Activated effector memory CD4-positive, alpha-beta T cell treated with anti-CD3 and anti-CD28 coated beads, Interleukin-2, amount 50 U/mL, for 16 hours (primary cell): ENCODE measurements around the gene CPA2.

Source experiments
- DNase-seq: peaks from one replicate; pipeline ENCODE4 v3.0.0-alpha.2; 2020

CPA2 gene

DNA sequence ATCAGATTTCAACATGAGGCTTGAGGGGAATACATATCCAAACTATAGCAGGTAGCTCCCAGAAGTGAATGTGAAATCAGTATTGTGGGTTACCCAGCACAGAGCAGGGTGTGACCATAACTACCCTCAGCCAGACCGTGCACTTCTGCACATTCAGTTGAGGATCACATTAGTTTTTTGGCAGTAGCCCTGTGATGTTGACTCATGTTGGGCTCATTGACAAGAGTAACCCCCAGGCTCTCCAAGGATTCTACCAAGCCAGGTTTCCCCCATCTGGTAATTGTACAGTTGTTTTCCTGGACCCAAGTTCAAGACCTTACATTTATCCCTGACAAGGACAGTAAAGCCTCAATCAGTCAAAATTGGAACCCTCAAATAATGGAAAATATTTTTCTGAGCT is 14.6 kb downstream of the CPA2 start:
- DNase-seq, result no peak

- no peak for DNase-seq
These were observed 20.2 kb downstream of the CPA2 start for GRCh38 chr7:130286881-130287280.

DNA sequence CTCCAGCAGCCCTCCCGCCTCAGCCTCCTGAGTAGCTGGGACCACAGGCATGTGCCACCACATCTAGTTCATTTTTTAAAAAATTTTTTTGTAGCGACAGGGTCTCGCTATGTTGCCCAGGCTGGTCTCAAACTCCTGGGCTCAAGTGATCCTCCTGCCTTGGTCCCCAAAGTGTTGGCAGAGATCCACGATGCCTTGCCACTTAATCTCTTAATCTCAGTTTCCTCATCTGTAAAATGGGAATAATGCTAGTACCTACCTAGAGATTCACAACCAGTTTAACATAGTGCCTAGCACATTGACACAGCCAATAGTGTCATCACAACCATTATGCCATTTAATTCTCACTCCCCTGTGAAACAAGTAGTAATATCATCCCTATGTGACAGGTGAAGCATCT is 21.5 kb downstream of the CPA2 start:
- DNase-seq, result no peak

DNA sequence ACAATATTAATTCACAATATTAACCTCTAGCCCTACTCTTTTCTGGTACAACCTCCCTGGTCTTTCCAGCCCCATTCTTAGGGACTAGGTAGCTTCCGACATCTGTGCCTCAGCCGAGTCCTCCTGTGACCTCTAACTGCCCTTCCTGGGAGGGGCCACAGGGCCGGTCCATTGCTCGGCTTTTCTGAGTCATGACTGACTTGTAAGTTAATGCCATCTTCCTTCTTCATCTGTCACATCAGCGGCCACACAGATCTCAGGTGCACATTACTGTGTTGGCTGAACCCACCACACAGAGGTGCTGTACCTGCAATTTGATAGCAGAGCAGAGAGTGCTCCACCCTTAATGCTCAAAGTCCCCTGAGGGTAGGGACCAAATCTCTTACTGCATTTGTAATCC is 22.2 kb downstream of the CPA2 start:
- DNase-seq, result no peak

DNA sequence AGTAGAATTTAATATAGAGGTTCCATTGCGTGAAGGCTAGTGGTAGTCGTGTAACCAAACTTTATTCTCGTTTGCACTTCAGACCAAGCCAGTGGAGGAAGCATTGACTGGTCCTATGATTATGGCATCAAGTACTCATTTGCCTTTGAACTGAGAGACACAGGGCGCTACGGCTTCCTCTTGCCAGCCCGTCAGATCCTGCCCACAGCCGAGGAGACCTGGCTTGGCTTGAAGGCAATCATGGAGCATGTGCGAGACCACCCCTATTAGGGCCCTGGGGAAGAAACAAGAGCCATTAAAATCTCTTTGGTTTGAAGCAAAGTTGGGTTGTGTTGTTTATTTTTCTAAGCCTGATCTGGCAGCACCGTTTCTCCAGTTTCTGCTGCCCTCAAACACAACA is 22.8 kb downstream of the CPA2 start:
- no peak for DNase-seq

GRCh38 chr7:130290745-130291144 is 24.1 kb downstream of the CPA2 start:
- no peak for DNase-seq

GRCh38 chr7:130292682-130293257 is 26.1 kb downstream of the CPA2 start, which contains the start of gene CPA4:
Gene CPA4, plus strand, starts transcription at chr7:130293161. Its CDS starts 20 bp downstream, at chr7:130293181.
- no peak for DNase-seq

DNA sequence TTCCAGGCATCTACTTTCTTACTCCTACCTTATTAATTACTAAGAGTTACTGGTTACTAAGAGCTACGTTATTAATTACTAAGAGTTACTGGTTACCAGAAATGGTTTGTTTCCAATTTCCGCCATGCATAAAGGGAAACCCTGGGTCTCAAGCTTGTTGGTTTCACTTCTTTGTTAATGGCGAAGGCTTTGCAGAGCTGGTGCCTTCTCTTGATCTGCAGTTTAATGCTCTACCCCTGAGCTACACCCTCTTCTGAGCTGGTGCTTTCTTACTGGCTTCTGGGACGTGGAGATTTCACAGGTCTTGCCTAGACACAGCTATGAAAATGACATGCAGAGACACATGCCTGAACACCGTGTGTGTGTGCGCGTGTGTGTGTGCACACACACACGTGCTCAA is 26.9 kb downstream of the CPA2 start:
- DNase-seq, result no peak

GRCh38 chr7:130294314-130294713 is 27.7 kb downstream of the CPA2 start:
- no peak for DNase-seq

DNA sequence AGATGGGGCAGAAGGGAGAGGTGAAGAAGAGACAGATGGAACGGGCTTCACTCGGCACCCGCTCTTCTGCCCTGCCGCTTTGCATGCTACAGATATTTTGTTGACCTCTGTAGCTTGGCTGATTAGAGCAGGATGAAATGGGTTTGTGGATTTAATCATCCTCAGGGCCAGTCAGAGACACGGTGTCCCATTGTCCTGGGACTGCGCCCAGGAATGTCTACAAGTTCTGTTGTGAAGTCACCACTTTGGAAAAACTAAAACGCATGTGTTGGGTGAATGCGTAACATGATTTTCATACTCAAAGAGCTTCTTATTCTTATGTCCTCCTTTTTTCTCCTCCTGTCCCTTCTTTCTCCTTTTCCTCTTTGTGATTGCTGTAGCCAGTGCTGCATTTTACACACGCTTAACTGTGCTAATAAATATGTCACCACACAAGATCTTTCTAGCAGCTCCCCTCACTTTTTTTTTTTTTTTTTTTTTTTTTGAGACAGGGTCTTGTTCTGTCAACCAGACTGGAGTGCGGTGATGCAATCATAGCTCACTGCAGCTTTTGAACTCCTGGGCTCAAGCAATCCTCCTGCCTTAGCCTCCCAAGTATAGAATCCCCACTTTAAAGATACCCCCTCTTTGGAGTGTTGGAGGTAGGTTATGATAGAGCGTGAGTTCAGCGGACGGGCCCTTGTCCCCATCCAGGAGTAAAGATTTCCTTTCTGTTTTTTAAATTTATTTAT is 29.7 kb downstream of the CPA2 start:
- DNase-seq, result no peak

DNA sequence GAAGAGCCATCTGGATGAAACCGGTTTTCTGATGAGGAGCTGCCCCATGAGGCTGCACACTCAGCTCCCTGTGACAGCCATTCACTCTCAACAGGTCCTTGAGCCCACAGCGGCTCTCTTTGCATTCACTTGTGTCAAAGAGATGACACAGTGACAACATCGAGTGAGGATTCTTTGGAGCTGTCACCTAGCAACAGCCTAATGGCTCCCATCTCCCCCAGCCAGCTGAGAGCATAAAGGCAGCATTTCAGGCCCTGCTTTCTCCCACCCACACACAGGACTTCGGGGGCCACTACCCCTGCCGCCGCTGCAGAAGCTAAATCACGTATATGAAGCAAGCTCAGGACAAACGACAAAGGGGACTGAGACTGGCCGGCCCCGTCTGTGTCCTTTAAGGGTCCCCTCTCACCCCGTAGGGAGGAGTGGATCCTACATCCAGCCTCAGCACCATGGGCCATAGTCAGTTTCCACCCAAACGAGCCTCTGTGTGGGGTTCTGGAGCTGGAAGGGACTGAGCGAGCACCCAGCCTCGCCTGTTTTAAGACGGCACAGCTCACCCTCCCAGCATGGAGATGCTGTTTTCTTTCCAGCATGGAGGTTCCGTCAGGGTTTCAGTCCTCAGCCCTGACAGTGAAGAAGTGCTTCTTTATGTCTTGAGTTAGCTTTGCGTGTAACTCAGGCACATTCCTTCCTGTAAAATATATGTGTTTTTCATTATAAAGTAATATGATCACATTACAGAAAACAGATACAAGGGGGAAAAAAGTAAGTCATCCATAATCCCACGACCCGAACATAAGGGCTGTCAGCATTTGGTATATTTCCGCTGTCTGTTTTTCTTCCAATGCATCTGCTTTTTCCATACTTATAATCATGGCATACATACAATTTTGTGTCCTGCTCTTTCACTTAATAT is 31.2 kb downstream of the CPA2 start:
- no peak for DNase-seq

GRCh38 chr7:130298544-130299326 is 32.1 kb downstream of the CPA2 start:
- no peak for DNase-seq

DNA sequence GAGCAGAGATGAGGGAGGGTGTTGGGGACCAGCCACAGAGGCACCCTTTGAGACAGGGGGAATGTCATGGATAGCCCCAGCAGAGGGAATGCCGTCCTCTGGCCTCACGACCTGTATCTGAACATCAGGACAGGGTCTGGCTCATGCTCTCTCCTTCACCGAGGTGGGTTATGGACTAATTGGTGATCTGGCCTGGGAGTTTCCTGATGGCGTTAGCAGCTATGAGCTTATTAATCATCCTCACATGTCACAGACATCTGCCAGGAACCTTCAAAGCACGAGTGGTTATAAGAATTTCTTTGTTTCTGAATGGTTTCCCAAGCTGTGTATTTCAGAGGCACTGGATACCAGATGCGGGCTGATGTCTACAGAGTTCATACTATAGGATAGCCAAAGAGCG is 33.2 kb downstream of the CPA2 start:
- no peak for DNase-seq

GRCh38 chr7:130301501-130302020 is 34.9 kb downstream of the CPA2 start:
- DNase-seq, result no peak

GRCh38 chr7:130302649-130303048 is 36.0 kb downstream of the CPA2 start:
- DNase-seq, result no peak

GRCh38 chr7:130303127-130303526 is 36.5 kb downstream of the CPA2 start:
- no peak for DNase-seq

- no peak for DNase-seq
These were observed 36.9 kb downstream of the CPA2 start for GRCh38 chr7:130303551-130303950.

- no peak for DNase-seq
These were observed 37.3 kb downstream of the CPA2 start for GRCh38 chr7:130303982-130304381.

DNA sequence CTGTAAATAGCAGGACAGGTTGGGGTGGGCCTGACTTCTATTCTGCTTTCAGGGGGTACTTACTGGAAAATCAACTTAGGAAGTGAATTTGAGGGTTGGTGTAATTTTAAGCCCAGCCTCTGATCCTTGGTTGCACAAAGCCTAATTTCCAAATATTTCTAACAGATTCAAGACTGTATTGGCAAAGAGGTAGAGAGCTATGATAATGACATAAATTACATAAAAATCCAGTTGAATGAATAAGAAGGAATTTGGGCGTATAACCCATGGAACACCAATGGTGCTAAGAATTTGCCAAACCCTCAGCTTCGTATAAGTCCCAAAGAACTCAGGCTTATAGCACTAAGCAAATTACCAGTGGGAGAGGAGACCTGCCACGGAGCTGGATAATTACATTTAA is 38.2 kb downstream of the CPA2 start:
- no peak for DNase-seq

- no peak for DNase-seq
These were observed 38.9 kb downstream of the CPA2 start for GRCh38 chr7:130305433-130306042.

DNA sequence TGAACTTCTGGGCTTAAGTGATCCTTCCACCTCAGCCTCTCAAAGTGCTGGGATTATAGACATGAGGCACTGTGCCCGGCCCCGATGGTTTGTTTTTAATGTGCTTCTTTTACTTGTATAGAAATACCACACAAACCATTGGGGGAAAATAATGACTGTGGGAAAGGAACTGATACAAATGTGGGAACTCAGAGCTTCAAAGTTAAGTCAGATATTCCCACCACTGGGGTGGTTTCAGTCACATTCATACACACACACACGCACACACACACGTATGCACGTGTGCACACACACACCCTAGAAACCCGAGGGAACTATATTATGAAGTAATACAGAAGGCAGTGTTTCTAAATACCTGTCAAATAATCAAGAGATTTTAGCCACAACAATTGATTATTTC is 43.3 kb downstream of the CPA2 start:
- no peak for DNase-seq

- no peak for DNase-seq
These were observed 47.6 kb downstream of the CPA2 start for GRCh38 chr7:130314305-130314704.
